ENCODE measurements around the gene TTLL10.

DNA sequence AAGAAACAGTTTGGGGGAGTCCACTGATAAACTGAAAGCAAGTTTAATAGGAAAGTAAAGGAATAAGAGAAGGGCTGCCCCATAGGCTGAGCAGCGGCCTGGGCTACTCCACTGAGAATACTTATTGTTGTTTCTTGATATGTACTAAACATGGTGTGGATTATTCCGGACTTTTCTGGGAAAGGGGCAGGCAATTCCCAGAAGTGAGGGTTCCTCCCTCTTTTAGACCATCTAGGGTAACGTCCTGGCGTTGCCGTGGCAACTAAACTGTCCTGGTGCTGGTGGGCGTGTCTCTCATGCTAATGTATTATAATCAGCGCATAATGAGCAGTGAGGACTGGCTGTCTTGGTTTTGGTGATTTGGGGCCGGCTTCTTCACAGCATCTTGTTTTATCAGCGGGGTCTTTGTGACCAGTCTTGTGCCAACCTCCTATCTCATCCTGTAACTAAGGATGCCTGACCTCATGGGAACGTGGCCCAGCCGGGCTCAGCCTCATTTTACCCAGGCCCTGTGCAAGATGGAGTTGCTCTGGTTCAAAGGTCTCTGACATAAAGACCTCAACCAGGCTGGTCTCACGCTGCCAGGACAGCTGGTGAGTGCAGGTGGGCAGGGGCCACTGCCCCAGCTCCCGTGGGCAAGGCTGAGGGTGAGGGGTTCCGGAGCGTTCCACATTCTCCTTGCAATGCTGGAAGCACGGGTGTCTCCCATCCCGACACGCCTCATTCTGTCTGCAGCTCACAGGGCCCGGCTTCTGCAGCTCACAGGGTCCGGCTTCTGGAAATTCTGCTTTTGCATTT is 38.1 kb upstream of the TTLL10 start:
- TF ChIP-seq, protein P1, sequence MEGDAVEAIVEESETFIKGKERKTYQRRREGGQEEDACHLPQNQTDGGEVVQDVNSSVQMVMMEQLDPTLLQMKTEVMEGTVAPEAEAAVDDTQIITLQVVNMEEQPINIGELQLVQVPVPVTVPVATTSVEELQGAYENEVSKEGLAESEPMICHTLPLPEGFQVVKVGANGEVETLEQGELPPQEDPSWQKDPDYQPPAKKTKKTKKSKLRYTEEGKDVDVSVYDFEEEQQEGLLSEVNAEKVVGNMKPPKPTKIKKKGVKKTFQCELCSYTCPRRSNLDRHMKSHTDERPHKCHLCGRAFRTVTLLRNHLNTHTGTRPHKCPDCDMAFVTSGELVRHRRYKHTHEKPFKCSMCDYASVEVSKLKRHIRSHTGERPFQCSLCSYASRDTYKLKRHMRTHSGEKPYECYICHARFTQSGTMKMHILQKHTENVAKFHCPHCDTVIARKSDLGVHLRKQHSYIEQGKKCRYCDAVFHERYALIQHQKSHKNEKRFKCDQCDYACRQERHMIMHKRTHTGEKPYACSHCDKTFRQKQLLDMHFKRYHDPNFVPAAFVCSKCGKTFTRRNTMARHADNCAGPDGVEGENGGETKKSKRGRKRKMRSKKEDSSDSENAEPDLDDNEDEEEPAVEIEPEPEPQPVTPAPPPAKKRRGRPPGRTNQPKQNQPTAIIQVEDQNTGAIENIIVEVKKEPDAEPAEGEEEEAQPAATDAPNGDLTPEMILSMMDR (IDR thresholded peaks at IDR 0.05): no peak
- TF ChIP-seq POLR2A (IDR thresholded peaks at IDR 0.05; ENCODE audit: low read depth) (no peak), EP300 (IDR thresholded peaks at IDR 0.05) (no peak)
